KOPT-K1 (cell line): Measurements from ENCODE around the gene AQP6.
A peak's percentile ranks its signal among the peaks of the same experiment; 100 is the strongest.

ENCODE experiments used
- H3K27ac ChIP-seq: fragments of 200-600 bp; sonication (generic); 2 replicates; pipeline ENCODE4 v1.5.1; 2016; ENCODE audit warnings: antibody characterized with exemption, mild to moderate bottlenecking, low read depth, low read length; ENCODE audit not compliant: poor library complexity, severe bottlenecking
- H3K36me3 ChIP-seq: fragments of 200-600 bp; sonication (generic); 2 replicates; pipeline ENCODE4 v1.5.1; 2017; ENCODE audit warnings: antibody characterized with exemption, mild to moderate bottlenecking, low read length, moderate library complexity; ENCODE audit not compliant: insufficient read depth
- H3K9me3 ChIP-seq: fragments of 200-600 bp; sonication (generic); 2 replicates; pipeline ENCODE4 v1.5.1; 2017; ENCODE audit warnings: antibody characterized with exemption, low read length, mild to moderate bottlenecking; ENCODE audit not compliant: insufficient read depth, poor library complexity, severe bottlenecking

The AQP6 gene

GRCh38 chr12:49937639-49938300 lies 35.0 kb upstream of the AQP6 start:
- no peak overlapping the region for H3K27ac ChIP-seq
- no peaks in the 10 kb centered on the region for H3K9me3 ChIP-seq
- H3K36me3 ChIP-seq: no peaks in the 10 kb centered on the region

- H3K27ac ChIP-seq: no peak overlapping the region
- no peaks in the 10 kb centered on the region for H3K36me3 ChIP-seq
- H3K9me3 ChIP-seq: no peaks in the 10 kb centered on the region
Observed at GRCh38 chr12:49939307-49939706, 33.4 kb upstream of the AQP6 start.

GRCh38 chr12:49939707-49940106 lies 33.0 kb upstream of the AQP6 start:
- H3K36me3 ChIP-seq: no peaks in the 10 kb centered on the region
- H3K9me3 ChIP-seq: no peaks in the 10 kb centered on the region
- H3K27ac ChIP-seq: no peak overlapping the region

GRCh38 chr12:49941556-49942511 lies 30.9 kb upstream of the AQP6 start:
- Histone ChIP-seq H3K27ac (no peak overlapping the region), H3K36me3 (no peaks in the 10 kb centered on the region)

GRCh38 chr12:49942512-49942893 lies 30.2 kb upstream of the AQP6 start:
- no peaks in the 10 kb centered on the region for H3K36me3 ChIP-seq
- H3K27ac ChIP-seq: no peak overlapping the region
- no peaks in the 10 kb centered on the region for H3K9me3 ChIP-seq

More at GRCh38 chr12:49941556-49942511, 30.9 kb upstream of the AQP6 start:
- H3K9me3 ChIP-seq: no peaks in the 10 kb centered on the region

- no peak overlapping the region for H3K27ac ChIP-seq
Observed at GRCh38 chr12:49942921-49943624, 29.7 kb upstream of the AQP6 start.

GRCh38 chr12:49943625-49943960 lies 29.2 kb upstream of the AQP6 start:
- Histone ChIP-seq H3K36me3 (no peaks in the 10 kb centered on the region), H3K27ac (no peak overlapping the region), H3K9me3 (no peaks in the 10 kb centered on the region)

More at GRCh38 chr12:49942921-49943624, 29.7 kb upstream of the AQP6 start:
- H3K36me3 ChIP-seq: no peaks in the 10 kb centered on the region
- no peaks in the 10 kb centered on the region for H3K9me3 ChIP-seq

GRCh38 chr12:49944046-49944445 lies 28.7 kb upstream of the AQP6 start:
- no peaks in the 10 kb centered on the region for H3K9me3 ChIP-seq
- no peak overlapping the region for H3K27ac ChIP-seq
- no peaks in the 10 kb centered on the region for H3K36me3 ChIP-seq

GRCh38 chr12:49944718-49945117 lies 28.0 kb upstream of the AQP6 start:
- Histone ChIP-seq H3K9me3 (no peaks in the 10 kb centered on the region), H3K27ac (no peak overlapping the region), H3K36me3 (no peaks in the 10 kb centered on the region)

GRCh38 chr12:49945394-49946080 lies 27.2 kb upstream of the AQP6 start:
- Histone ChIP-seq H3K36me3 (no peaks in the 10 kb centered on the region), H3K27ac (peak overlapping the region; percentile 16), H3K9me3 (no peaks in the 10 kb centered on the region)

- Histone ChIP-seq H3K9me3 (no peaks in the 10 kb centered on the region), H3K36me3 (no peaks in the 10 kb centered on the region), H3K27ac (no peak overlapping the region)
Observed at GRCh38 chr12:49946086-49946485, 26.7 kb upstream of the AQP6 start.

GRCh38 chr12:49946497-49946896 lies 26.2 kb upstream of the AQP6 start:
- no peaks in the 10 kb centered on the region for H3K9me3 ChIP-seq
- H3K27ac ChIP-seq: no peak overlapping the region
- H3K36me3 ChIP-seq: no peaks in the 10 kb centered on the region

GRCh38 chr12:49947593-49948226 lies 25.0 kb upstream of the AQP6 start:
- no peaks in the 10 kb centered on the region for H3K36me3 ChIP-seq
- no peaks in the 10 kb centered on the region for H3K9me3 ChIP-seq
- no peak overlapping the region for H3K27ac ChIP-seq
